ENCODE results near the gene DUSP5.

The DUSP5 gene

GRCh38 chr10:110471566-110472139, 26.1 kb upstream of the DUSP5 start:
- no peak for DNase-seq (ENCODE audit: extremely low spot score)
- ChIA-PET CTCF (interaction anchor here (0.9 to 2.5 kb wide), 4 partner anchors 10 to 165 kb away, joined by 3 to 9 read pairs (median 3); no protein-coding TSS in a partner anchor), POLR2A (no interaction called here)
- no peak for TF ChIP-seq CTCF (IDR thresholded peaks at IDR 0.05; ENCODE audit: control extremely low read depth, extremely low read depth, low read depth, missing control alignments)

- CTCF ChIA-PET, result interaction anchor here (1.1 to 2.5 kb wide), 5 partner anchors 9 to 162 kb away, joined by 3 to 9 read pairs (median 3); no protein-coding TSS in a partner anchor
- TF ChIP-seq CTCF (IDR thresholded peaks at IDR 0.05; ENCODE audit: control extremely low read depth, extremely low read depth, low read depth, missing control alignments), result no peak
- no peak for DNase-seq (ENCODE audit: extremely low spot score)
- POLR2A ChIA-PET, result no interaction called here
Observed at GRCh38 chr10:110474017-110474416, 23.7 kb upstream of the DUSP5 start.

- ChIA-PET POLR2A (no interaction called here), CTCF (interaction anchor here (1.0 to 1.4 kb wide), 4 partner anchors 9 to 72 kb away, joined by 3 to 7 read pairs (median 4); no protein-coding TSS in a partner anchor)
- TF ChIP-seq CTCF (IDR thresholded peaks at IDR 0.05; ENCODE audit: control extremely low read depth, extremely low read depth, low read depth, missing control alignments), result no peak
- DNase-seq (ENCODE audit: extremely low spot score), result no peak
Observed at GRCh38 chr10:110474826-110475225, 22.9 kb upstream of the DUSP5 start.

GRCh38 chr10:110475722-110476515, 21.8 kb upstream of the DUSP5 start:
- CTCF ChIA-PET, result interaction anchor here (0.9 to 1.4 kb wide), 3 partner anchors 11 to 71 kb away, joined by 3 to 7 read pairs (median 3); no protein-coding TSS in a partner anchor
- DNase-seq (ENCODE audit: extremely low spot score), result no peak
- POLR2A ChIA-PET, result no interaction called here
- TF ChIP-seq CTCF (IDR thresholded peaks at IDR 0.05; ENCODE audit: control extremely low read depth, extremely low read depth, low read depth, missing control alignments), result no peak

GRCh38 chr10:110479710-110480109, 18.0 kb upstream of the DUSP5 start:
- POLR2A ChIA-PET, result no interaction called here

More at GRCh38 chr10:110479710-110480109, 18.0 kb upstream of the DUSP5 start:
- no peak for TF ChIP-seq CTCF (IDR thresholded peaks at IDR 0.05; ENCODE audit: control extremely low read depth, extremely low read depth, low read depth, missing control alignments)
- CTCF ChIA-PET, result interaction anchor here (0.9 to 1.3 kb wide), 3 partner anchors 34 to 69 kb away, joined by 3 to 4 read pairs (median 3); no protein-coding TSS in a partner anchor
- DNase-seq (ENCODE audit: extremely low spot score), result no peak
